Mesodermal cell (in vitro differentiated cells): Measurements from ENCODE around the gene SLC25A4.
"Not testable (repeated sequence)": the region's sequence is repeated elsewhere in the genome, so short reads cannot be mapped to it uniquely, and the experiment has no call there.

Source experiments
- H3K27ac ChIP-seq: 2 replicates; pipeline ENCODE4 v1.7.0; 2013; ENCODE audit warnings: mild to moderate bottlenecking, low read depth, low read length, moderate library complexity; ENCODE audit not compliant: severe bottlenecking
- H3K36me3 ChIP-seq: 2 replicates; pipeline ENCODE4 v1.7.1; 2013; ENCODE audit warnings: mild to moderate bottlenecking, low read length, moderate library complexity; ENCODE audit not compliant: control insufficient read depth, insufficient read depth
- H3K4me1 ChIP-seq: one replicate; pipeline ENCODE4 v1.7.1; 2013; ENCODE audit warnings: mild to moderate bottlenecking, low read length; ENCODE audit not compliant: insufficient read depth, control insufficient read depth, poor library complexity, severe bottlenecking
- H3K4me3 ChIP-seq: 2 replicates; pipeline ENCODE4 v1.7.0; 2013; ENCODE audit warnings: low read length, control low read depth, mild to moderate bottlenecking; ENCODE audit not compliant: insufficient read depth, poor library complexity, severe bottlenecking; ENCODE audit errors: extremely low read depth
- H3K9me3 ChIP-seq: 2 replicates; pipeline ENCODE4 v1.7.1; 2013; ENCODE audit warnings: mild to moderate bottlenecking, low read length, moderate library complexity; ENCODE audit not compliant: control insufficient read depth
- WGBS, 2 experiments: methylation state at CpG; one replicate each; pipeline ENCODE4 v1.1.5; 2013; ENCODE audit warnings: missing lambda C conversion rate in 2 of 2; ENCODE audit not compliant: insufficient coverage in 2 of 2; 5-methylcytosine and 5-hydroxymethylcytosine counted together

The SLC25A4 gene

GRCh38 chr4:185108185-185108584, 34.9 kb upstream of the SLC25A4 start:
- H3K4me1 ChIP-seq = no peaks in the 10 kb centered on the region
- H3K27ac ChIP-seq = no peak overlapping the region
- H3K9me3 ChIP-seq = no peaks in the 10 kb centered on the region
- H3K4me3 ChIP-seq = no peak overlapping the region
- no CpG with 5 or more reads among the region's 2 CpGs for WGBS, 2 experiments
- H3K36me3 ChIP-seq = no peaks in the 10 kb centered on the region

GRCh38 chr4:185108669-185109068, 34.4 kb upstream of the SLC25A4 start:
- Histone ChIP-seq H3K27ac (no peak overlapping the region), H3K36me3 (no peaks in the 10 kb centered on the region), H3K4me1 (no peaks in the 10 kb centered on the region), H3K9me3 (no peaks in the 10 kb centered on the region), H3K4me3 (no peak overlapping the region)
- WGBS, 2 experiments = 78 to 93% methylated on average over 2 to 4 of the region's 4 CpGs

GRCh38 chr4:185109736-185110135, 33.3 kb upstream of the SLC25A4 start:
- no peaks in the 10 kb centered on the region for H3K4me1 ChIP-seq
- no peak overlapping the region for H3K27ac ChIP-seq
- no peaks in the 10 kb centered on the region for H3K9me3 ChIP-seq
- no peak overlapping the region for H3K4me3 ChIP-seq
- H3K36me3 ChIP-seq = no peaks in the 10 kb centered on the region

GRCh38 chr4:185110375-185110823, 32.7 kb upstream of the SLC25A4 start:
- Histone ChIP-seq H3K9me3 (no peaks in the 10 kb centered on the region), H3K4me1 (no peaks in the 10 kb centered on the region), H3K36me3 (no peaks in the 10 kb centered on the region), H3K4me3 (no peak overlapping the region), H3K27ac (no peak overlapping the region)
- 77 to 87% methylated on average over 5 to 6 of the region's 11 CpGs for WGBS, 2 experiments

GRCh38 chr4:185112104-185112503, 31.0 kb upstream of the SLC25A4 start:
- WGBS, 2 experiments = 66% methylated on average over 2 of the region's 2 CpGs; no CpG with 5 or more reads in 1 of the 2 experiments
- Histone ChIP-seq H3K9me3 (no peaks in the 10 kb centered on the region), H3K4me3 (no peak overlapping the region), H3K27ac (no peak overlapping the region), H3K36me3 (no peaks in the 10 kb centered on the region), H3K4me1 (peaks cover 3% of the 10 kb centered on the region)

- H3K9me3 ChIP-seq = no peaks in the 10 kb centered on the region
- H3K4me3 ChIP-seq = no peak overlapping the region
- peaks cover 3% of the 10 kb centered on the region for H3K4me1 ChIP-seq
- H3K27ac ChIP-seq = no peak overlapping the region
- no CpG with 5 or more reads among the region's 2 CpGs for WGBS, 2 experiments
- H3K36me3 ChIP-seq = no peaks in the 10 kb centered on the region
These were observed 29.7 kb upstream of the SLC25A4 start for GRCh38 chr4:185113340-185113739.

- peaks cover 10% of the 10 kb centered on the region for H3K4me1 ChIP-seq
- no peaks in the 10 kb centered on the region for H3K9me3 ChIP-seq
- no peak overlapping the region for H3K4me3 ChIP-seq
- WGBS, 2 experiments = 48 to 60% methylated on average over 3 to 6 of the region's 9 CpGs
- no peak overlapping the region for H3K27ac ChIP-seq
- H3K36me3 ChIP-seq = no peaks in the 10 kb centered on the region
These were observed 27.2 kb upstream of the SLC25A4 start for GRCh38 chr4:185115827-185116232.

GRCh38 chr4:185117300-185117934, 25.6 kb upstream of the SLC25A4 start:
- 60 to 80% methylated on average over 1 to 3 of the region's 7 CpGs for WGBS, 2 experiments
- Histone ChIP-seq H3K36me3 (no peaks in the 10 kb centered on the region), H3K4me3 (no peak overlapping the region), H3K27ac (no peak overlapping the region), H3K4me1 (peaks cover 10% of the 10 kb centered on the region), H3K9me3 (no peaks in the 10 kb centered on the region)

GRCh38 chr4:185118876-185119275, 24.2 kb upstream of the SLC25A4 start:
- H3K36me3 ChIP-seq = no peaks in the 10 kb centered on the region
- 86 to 88% methylated on average over 7 of the region's 7 CpGs for WGBS, 2 experiments

GRCh38 chr4:185119467-185119866, 23.6 kb upstream of the SLC25A4 start:
- H3K36me3 ChIP-seq, H3K9me3 ChIP-seq, H3K27ac ChIP-seq, H3K4me3 ChIP-seq: not testable (repeated sequence)
- WGBS, 2 experiments = 83 to 88% methylated on average over 1 of the region's 5 CpGs
- H3K4me1 ChIP-seq = peaks cover 10% of the 10 kb centered on the region

More at GRCh38 chr4:185118876-185119275, 24.2 kb upstream of the SLC25A4 start:
- H3K9me3 ChIP-seq = no peaks in the 10 kb centered on the region
- H3K27ac ChIP-seq = no peak overlapping the region
- H3K4me1 ChIP-seq = peaks cover 10% of the 10 kb centered on the region
- H3K4me3 ChIP-seq = no peak overlapping the region

GRCh38 chr4:185119927-185120630, 23.0 kb upstream of the SLC25A4 start:
- 83 to 85% methylated on average over 2 of the region's 3 CpGs for WGBS, 2 experiments
- Histone ChIP-seq H3K27ac (no peak overlapping the region), H3K36me3 (no peaks in the 10 kb centered on the region), H3K4me3 (no peak overlapping the region), H3K9me3 (no peaks in the 10 kb centered on the region), H3K4me1 (peaks cover 10% of the 10 kb centered on the region)
